Mesenchymal stem cell (in vitro differentiated cells and primary cell): ENCODE measurements around the gene NLRP12.
"Not testable (repeated sequence)": the region's sequence is repeated elsewhere in the genome, so short reads cannot be mapped to it uniquely, and the experiment has no call there.

Experiments used
- DNase-seq: peaks from one replicate; pipeline ENCODE4 v3.0.0-alpha.2; 2013
- H2AFZ ChIP-seq: one replicate; pipeline ENCODE4 v1.6.1; 2013; ENCODE audit warnings: low read depth, mild to moderate bottlenecking, control low read depth, inconsistent platforms, low read length, moderate library complexity
- H2AK5ac ChIP-seq: 2 replicates; pipeline ENCODE4 v1.6.1; 2013; ENCODE audit warnings: low read length, moderate library complexity, mild to moderate bottlenecking, inconsistent platforms; ENCODE audit not compliant: severe bottlenecking
- H2BK120ac ChIP-seq: one replicate; pipeline ENCODE4 v1.6.1; 2013; ENCODE audit warnings: low read depth, mild to moderate bottlenecking, inconsistent platforms, low read length, moderate library complexity
- H2BK12ac ChIP-seq, 2 experiments: one replicate each; pipeline ENCODE4 v1.6.1; 2013; ENCODE audit warnings: inconsistent platforms in 2 of 2, low read length in 2 of 2, mild to moderate bottlenecking in 2 of 2, moderate library complexity in 2 of 2, control low read depth in 1 of 2
- H2BK15ac ChIP-seq: one replicate; pipeline ENCODE4 v1.6.1; 2013; ENCODE audit warnings: mild to moderate bottlenecking, low read depth, inconsistent platforms; ENCODE audit not compliant: poor library complexity, severe bottlenecking
- H2BK5ac ChIP-seq: 2 replicates; pipeline ENCODE4 v1.6.1; 2013; ENCODE audit warnings: low read depth, mild to moderate bottlenecking, low read length, control low read depth, inconsistent platforms; ENCODE audit not compliant: poor library complexity, severe bottlenecking
- H3K14ac ChIP-seq, 2 experiments: one replicate each; pipeline ENCODE4 v1.6.1; 2013; ENCODE audit warnings: inconsistent platforms in 2 of 2, low read length in 2 of 2, control low read depth in 1 of 2, mild to moderate bottlenecking in 1 of 2, moderate library complexity in 1 of 2
- H3K18ac ChIP-seq, 2 experiments: one replicate each; pipeline ENCODE4 v1.6.1; 2013; ENCODE audit warnings: inconsistent platforms in 2 of 2, low read length in 2 of 2, control low read depth in 1 of 2, low read depth in 1 of 2, mild to moderate bottlenecking in 1 of 2
- H3K23ac ChIP-seq, 2 experiments: one replicate each; pipeline ENCODE4 v1.6.1; 2013; ENCODE audit warnings: inconsistent platforms in 2 of 2, low read length in 2 of 2, mild to moderate bottlenecking in 2 of 2, moderate library complexity in 2 of 2, control low read depth in 1 of 2
- H3K27ac ChIP-seq: 2 replicates; pipeline ENCODE4 v1.5.1; 2013; ENCODE audit warnings: mild to moderate bottlenecking, moderate library complexity, low read length, control low read depth, inconsistent platforms; ENCODE audit not compliant: poor library complexity, severe bottlenecking
- H3K27me3 ChIP-seq, 2 experiments: 2 replicates each; pipeline versions ENCODE4 v1.6.1 to v1.7.0; 2013; ENCODE audit warnings: low read length in 2 of 2, mild to moderate bottlenecking in 2 of 2, moderate library complexity in 2 of 2, control low read depth in 1 of 2, inconsistent platforms in 1 of 2; ENCODE audit not compliant: control insufficient read depth in 1 of 2, insufficient read depth in 1 of 2
- H3K36me3 ChIP-seq, 2 experiments: 2 replicates each; pipeline versions ENCODE4 v1.6.1 to v1.7.0; 2013; ENCODE audit warnings: low read length in 2 of 2, control low read depth in 1 of 2, inconsistent platforms in 1 of 2, low read depth in 1 of 2, mild to moderate bottlenecking in 1 of 2; ENCODE audit not compliant: insufficient read depth in 2 of 2, control insufficient read depth in 1 of 2
- H3K4ac ChIP-seq, 2 experiments: one replicate each; pipeline ENCODE4 v1.6.1; 2013; ENCODE audit warnings: inconsistent platforms in 2 of 2, low read length in 2 of 2, mild to moderate bottlenecking in 2 of 2, moderate library complexity in 2 of 2, control low read depth in 1 of 2, low read depth in 1 of 2
- H3K4me1 ChIP-seq: 2 replicates; pipeline ENCODE4 v1.6.1; 2013; ENCODE audit warnings: low read depth, low read length, control low read depth; ENCODE audit not compliant: control insufficient read depth, insufficient read depth
- H3K4me2 ChIP-seq: 2 replicates; pipeline ENCODE4 v1.6.1; 2013; ENCODE audit warnings: low read length, mild to moderate bottlenecking, inconsistent platforms; ENCODE audit not compliant: poor library complexity, severe bottlenecking
- H3K4me3 ChIP-seq, 2 experiments: 2 replicates each; pipeline versions ENCODE4 v1.5.1 to v1.7.0; 2013; ENCODE audit warnings: low read length in 2 of 2, mild to moderate bottlenecking in 2 of 2, control low read depth in 1 of 2, low read depth in 1 of 2; ENCODE audit not compliant: insufficient read depth in 1 of 2
- H3K79me1 ChIP-seq: replicated peaks from 2 replicates; pipeline ENCODE4 v1.6.1; 2013; ENCODE audit warnings: mild to moderate bottlenecking, control low read depth, low read length, inconsistent platforms; ENCODE audit not compliant: poor library complexity, severe bottlenecking
- H3K9ac ChIP-seq: 2 replicates; pipeline ENCODE4 v1.7.0; 2013; ENCODE audit warnings: mild to moderate bottlenecking, low read length, moderate library complexity
- H3K9me3 ChIP-seq: 2 replicates; pipeline ENCODE4 v1.7.0; 2013; ENCODE audit warnings: mild to moderate bottlenecking, low read length; ENCODE audit not compliant: control insufficient read depth
- H4K8ac ChIP-seq: one replicate; pipeline ENCODE4 v1.6.1; 2013; ENCODE audit warnings: inconsistent platforms, mild to moderate bottlenecking, low read length, moderate library complexity
- H4K91ac ChIP-seq: one replicate; pipeline ENCODE4 v1.6.1; 2013; ENCODE audit warnings: mild to moderate bottlenecking, low read length, inconsistent platforms
- WGBS: methylation state at CpG from one replicate; pipeline ENCODE4 v1.1.7; 2013; ENCODE audit warnings: mixed read lengths; 5-methylcytosine and 5-hydroxymethylcytosine counted together

NLRP12 gene

GRCh38 chr19:53785196-53785889, 38.8 kb downstream of the NLRP12 start:
- H2BK5ac ChIP-seq, result no peak overlapping the region
- H2BK15ac ChIP-seq, result no peak overlapping the region
- H3K14ac ChIP-seq, result no peak overlapping the region
- DNase-seq, result no peak
- H3K23ac ChIP-seq, result no peak overlapping the region
- no peak overlapping the region for H3K4me3 ChIP-seq
- H3K4ac ChIP-seq, result no peak overlapping the region
- no peak overlapping the region for H2BK12ac ChIP-seq
- no peak overlapping the region for H2BK120ac ChIP-seq
- no peak overlapping the region for H3K4me2 ChIP-seq
- no peak overlapping the region for H3K18ac ChIP-seq
- no peak overlapping the region for H2AK5ac ChIP-seq
- H3K27me3 ChIP-seq, result no peaks in the 10 kb centered on the region
- WGBS, result 79% methylated on average over 11 of the region's 11 CpGs
- no peak overlapping the region for H4K91ac ChIP-seq
- H3K36me3 ChIP-seq, result no peaks in the 10 kb centered on the region
- no peaks in the 10 kb centered on the region for H3K79me1 ChIP-seq
- no peak overlapping the region for H3K9ac ChIP-seq
- no peaks in the 10 kb centered on the region for H3K9me3 ChIP-seq
- H4K8ac ChIP-seq, result no peak overlapping the region
- H2AFZ ChIP-seq, result no peak overlapping the region
- H3K27ac ChIP-seq, result no peak overlapping the region
- H3K4me1 ChIP-seq, result no peaks in the 10 kb centered on the region

DNA sequence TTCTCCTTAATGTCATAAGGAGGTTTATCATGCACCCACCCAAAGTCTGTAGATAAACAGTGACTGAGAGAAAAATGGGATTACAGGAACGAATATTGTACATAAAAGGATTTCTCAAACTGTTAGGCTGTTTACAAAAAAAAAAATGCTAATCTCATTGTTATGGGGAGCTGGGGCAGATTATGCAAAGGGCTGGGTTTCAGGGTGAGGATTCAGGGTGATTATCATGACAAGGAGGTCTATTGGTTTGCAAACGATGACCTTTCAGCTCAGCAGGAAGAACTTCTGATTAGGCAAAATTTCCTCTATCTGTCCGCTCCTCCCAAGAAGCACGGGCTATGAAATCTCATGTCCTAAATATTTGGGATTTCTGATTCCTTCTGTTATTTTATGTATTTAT, 41.4 kb downstream of the NLRP12 start:
- DNase-seq, result no peak

GRCh38 chr19:53781332-53781731, 42.8 kb downstream of the NLRP12 start:
- H4K8ac ChIP-seq, H3K4ac ChIP-seq, H3K4me1 ChIP-seq, DNase-seq, H3K4me2 ChIP-seq, H3K9me3 ChIP-seq, H3K27me3 ChIP-seq, H3K23ac ChIP-seq, H3K9ac ChIP-seq, H3K79me1 ChIP-seq, H2BK120ac ChIP-seq, H3K18ac ChIP-seq, H3K27ac ChIP-seq, H3K14ac ChIP-seq, H4K91ac ChIP-seq, H2BK5ac ChIP-seq, H3K36me3 ChIP-seq, H2AFZ ChIP-seq, H3K4me3 ChIP-seq, H2BK15ac ChIP-seq, H2BK12ac ChIP-seq, H2AK5ac ChIP-seq: not testable (repeated sequence)
- WGBS, result 88% methylated on average over 8 of the region's 8 CpGs

More for the DNA sequence above, 41.4 kb downstream of the NLRP12 start:
- 69% methylated on average over 2 of the region's 4 CpGs for WGBS
- Histone ChIP-seq H2BK120ac (no peak overlapping the region), H3K9ac (no peak overlapping the region), H3K23ac (no peak overlapping the region), H3K18ac (no peak overlapping the region), H3K4ac (no peak overlapping the region), H2AK5ac (no peak overlapping the region), H3K14ac (no peak overlapping the region), H3K9me3 (no peaks in the 10 kb centered on the region), H3K36me3 (no peaks in the 10 kb centered on the region), H2BK15ac (no peak overlapping the region), H4K8ac (no peak overlapping the region), H2BK12ac (no peak overlapping the region), H2AFZ (no peak overlapping the region), H3K27me3 (no peaks in the 10 kb centered on the region), H4K91ac (no peak overlapping the region), H3K27ac (no peak overlapping the region), H3K4me2 (no peak overlapping the region), H3K4me3 (no peak overlapping the region), H2BK5ac (no peak overlapping the region), H3K4me1 (no peaks in the 10 kb centered on the region), H3K79me1 (no peaks in the 10 kb centered on the region)

GRCh38 chr19:53780506-53780905, 43.6 kb downstream of the NLRP12 start:
- Histone ChIP-seq H2BK120ac (no peak overlapping the region), H3K4me2 (no peak overlapping the region), H4K91ac (no peak overlapping the region), H3K27ac (no peak overlapping the region), H3K9ac (no peak overlapping the region), H3K36me3 (no peaks in the 10 kb centered on the region), H3K4me1 (no peaks in the 10 kb centered on the region), H3K9me3 (no peaks in the 10 kb centered on the region), H3K4me3 (no peak overlapping the region), H3K23ac (no peak overlapping the region), H3K4ac (no peak overlapping the region), H2BK12ac (no peak overlapping the region), H3K27me3 (peaks cover 0 to 2% of the 10 kb centered on the region in 2 experiments), H4K8ac (no peak overlapping the region), H3K18ac (no peak overlapping the region), H2AFZ (no peak overlapping the region), H3K14ac (no peak overlapping the region), H2AK5ac (no peak overlapping the region), H2BK15ac (no peak overlapping the region), H3K79me1 (no peaks in the 10 kb centered on the region), H2BK5ac (no peak overlapping the region)
- 30% methylated on average over 1 of the region's 1 CpG for WGBS
- DNase-seq, result no peak
